GM23338 (cell line): ENCODE measurements around the gene VWA5A. TPM values are rescaled to one million over a fixed set of nuclear protein-coding genes. Genes with fewer than 3 reads are reported as not detected.

Experiments used
- ATAC-seq: fragments of 200-7000 bp; cut with Tn5 transposase; 3 replicates; pipeline ENCODE4 v1.9.1; 2020
- DNase-seq: peaks from one replicate; pipeline ENCODE4 v3.0.0-alpha.2; 2015; ENCODE audit warnings: low spot score
- H2AFZ ChIP-seq: fragments of 200-600 bp; sonication (generic); 2 replicates; pipeline ENCODE4 v1.8.0; 2016; ENCODE audit warnings: antibody characterized with exemption, mild to moderate bottlenecking, moderate library complexity
- H3F3A ChIP-seq: fragments of 200-600 bp; sonication (generic); replicated peaks from 2 replicates; pipeline ENCODE4 v1.8.0; 2017; ENCODE audit warnings: antibody characterized with exemption, mixed run types, low read depth
- H3K27ac ChIP-seq: fragments of 200-600 bp; sonication (generic); 2 replicates; pipeline ENCODE4 v1.6.1; 2016; ENCODE audit warnings: low read depth
- H3K27me3 ChIP-seq: fragments of 200-600 bp; sonication (generic); 2 replicates; pipeline ENCODE4 v1.8.0; 2016; ENCODE audit warnings: mild to moderate bottlenecking, mixed run types, moderate library complexity; ENCODE audit not compliant: insufficient read depth
- H3K36me3 ChIP-seq: fragments of 200-600 bp; sonication (generic); 2 replicates; pipeline ENCODE4 v1.8.0; 2016; ENCODE audit warnings: mild to moderate bottlenecking; ENCODE audit not compliant: insufficient read depth
- H3K4me1 ChIP-seq: fragments of 200-600 bp; sonication (generic); 2 replicates; pipeline ENCODE4 v1.8.0; 2016; ENCODE audit warnings: mild to moderate bottlenecking, moderate library complexity; ENCODE audit not compliant: insufficient read depth
- H3K4me2 ChIP-seq: fragments of 200-600 bp; sonication (generic); 2 replicates; pipeline ENCODE4 v1.7.1; 2017; ENCODE audit warnings: mixed run types
- H3K4me3 ChIP-seq: fragments of 200-600 bp; sonication (generic); 2 replicates; pipeline ENCODE4 v1.6.1; 2016; ENCODE audit warnings: mixed run types
- H3K79me2 ChIP-seq: fragments of 200-600 bp; sonication (generic); replicated peaks from 2 replicates; pipeline ENCODE4 v1.8.0; 2017; ENCODE audit warnings: mild to moderate bottlenecking; ENCODE audit not compliant: insufficient read depth
- H3K9me2 ChIP-seq: fragments of 200-600 bp; sonication (generic); 2 replicates; pipeline ENCODE4 v1.8.0; 2017; ENCODE audit not compliant: insufficient read depth
- H4K20me1 ChIP-seq: fragments of 200-600 bp; sonication (generic); replicated peaks from 2 replicates; pipeline ENCODE4 v1.8.0; 2017; ENCODE audit warnings: mild to moderate bottlenecking; ENCODE audit not compliant: insufficient read depth
- H3K27ac Mint-ChIP-seq: 2 replicates; pipeline ENCODE4 v1.8.0; 2020; ENCODE audit warnings: inconsistent platforms, mild to moderate bottlenecking, moderate library complexity, mixed read lengths
- H3K27me3 Mint-ChIP-seq: 3 replicates; pipeline ENCODE4 v1.8.0; 2022; ENCODE audit warnings: low read depth, mild to moderate bottlenecking, moderate library complexity, mixed read lengths, inconsistent platforms; ENCODE audit not compliant: insufficient read depth, poor library complexity
- H3K36me3 Mint-ChIP-seq: 3 replicates; pipeline ENCODE4 v1.8.0; 2021; ENCODE audit warnings: low read depth, mild to moderate bottlenecking, inconsistent platforms, moderate library complexity, mixed read lengths
- H3K4me1 Mint-ChIP-seq: 3 replicates; pipeline ENCODE4 v1.8.0; 2020; ENCODE audit warnings: mild to moderate bottlenecking, inconsistent platforms, mixed read lengths
- H3K4me3 Mint-ChIP-seq: 3 replicates; pipeline ENCODE4 v1.8.0; 2021; ENCODE audit warnings: moderate library complexity, mild to moderate bottlenecking, inconsistent platforms, mixed read lengths
- H3K9me3 Mint-ChIP-seq: 3 replicates; pipeline ENCODE4 v1.8.0; 2020; ENCODE audit warnings: moderate library complexity, mild to moderate bottlenecking, inconsistent platforms, mixed read lengths
- CREB1 ChIP-seq: fragments of 250-450 bp; sonication (Bioruptor Pico); IDR thresholded peaks from 2 replicates; pipeline ENCODE4 v1.5.0; 2020; ENCODE audit warnings: low read depth, mild to moderate bottlenecking, moderate library complexity
- EZH2phosphoT487 ChIP-seq: fragments of 200-600 bp; sonication (generic); IDR thresholded peaks from one replicate; pipeline ENCODE4 v1.8.1; 2018; ENCODE audit warnings: antibody characterized with exemption; ENCODE audit not compliant: unreplicated experiment
- JUNB ChIP-seq: IDR thresholded peaks from one replicate; pipeline ENCODE4 v1.6.1; 2016; ENCODE audit warnings: antibody characterized with exemption; ENCODE audit not compliant: unreplicated experiment
- NANOG ChIP-seq: IDR thresholded peaks from 2 replicates; pipeline ENCODE4 v1.6.1; 2016; ENCODE audit warnings: antibody characterized with exemption, borderline replicate concordance
- POLR2AphosphoS5 ChIP-seq: IDR thresholded peaks from 2 replicates; pipeline ENCODE4 v1.6.1; 2016; ENCODE audit warnings: antibody characterized with exemption, low read depth
- STAT1 ChIP-seq: IDR thresholded peaks from one replicate; pipeline ENCODE4 v1.6.1; 2016; ENCODE audit warnings: antibody characterized with exemption; ENCODE audit not compliant: unreplicated experiment
- ZNF114 ChIP-seq: fragments of 250-450 bp; sonication (Bioruptor Pico); IDR thresholded peaks from 2 replicates; pipeline ENCODE4 v1.5.0; 2020; ENCODE audit warnings: mild to moderate bottlenecking, moderate library complexity
- ZNF331 ChIP-seq: fragments of 250-450 bp; sonication (Bioruptor Pico); IDR thresholded peaks from 2 replicates; pipeline ENCODE4 v1.5.0; 2020; ENCODE audit warnings: low read depth, mild to moderate bottlenecking, moderate library complexity
- polyA plus RNA-seq: library from polyadenylated mRNA; unstranded; fragments of >200 nt; fragmentation: Nextera tagmentation; extraction: Ambion mirVana; gene quantifications from 2 replicates; pipeline ENCODE4 v1.2.1, GENCODE V29; 2016
- total RNA-seq: library from RNA; depleted of rRNA; stranded (reverse); fragments of >200 nt; shearing (Covaris generic); gene quantifications from 2 replicates; pipeline ENCODE4 v1.2.3, GENCODE V29; 2014
- TF ChIP-seq, protein P1 (sequence below): IDR thresholded peaks from 2 replicates; pipeline ENCODE4 v1.6.1; 2016; ENCODE audit warnings: antibody characterized with exemption
- TF ChIP-seq, protein P2 (sequence below), 2 experiments: fragments of 200-600 bp in 1 of 2; sonication (generic) in 1 of 2; conservative IDR thresholded peaks; 2 replicates each; pipeline versions ENCODE4 v1.5.1 to v1.6.1; 2016 to 2017; ENCODE audit warnings: antibody characterized with exemption in 2 of 2, low read depth in 2 of 2, mild to moderate bottlenecking in 2 of 2, moderate library complexity in 1 of 2
- TF ChIP-seq, protein P3 (sequence below): fragments of 250-450 bp; sonication (Bioruptor Pico); IDR thresholded peaks from 2 replicates; pipeline ENCODE4 v1.5.0; 2020; ENCODE audit warnings: mild to moderate bottlenecking, moderate library complexity

VWA5A gene
- total and polyA plus RNA-seq, 2 experiments from 2014 or later = 10.0 to 13.5 TPM

DNA sequence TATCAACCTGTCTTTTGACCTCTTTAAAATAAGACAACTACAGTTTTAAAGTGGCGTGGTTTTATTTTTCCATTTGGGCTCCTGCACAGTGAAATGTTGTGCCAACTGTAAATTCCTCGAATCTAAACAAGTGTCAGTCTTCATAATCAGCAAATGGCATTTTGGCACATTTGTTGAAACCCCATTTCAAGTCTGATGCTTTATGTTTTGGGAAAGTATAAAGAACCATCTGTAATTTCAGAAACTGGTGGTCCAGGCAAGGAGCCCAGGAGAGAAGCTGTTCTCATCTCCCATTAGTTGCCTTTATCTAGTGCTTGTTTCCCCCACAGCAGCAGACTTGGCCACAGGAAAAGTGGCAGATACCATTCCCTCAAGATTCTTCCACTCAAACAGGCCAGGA is 32.7 kb downstream of the VWA5A start:
- H3K27me3 ChIP-seq = no peaks in the 10 kb centered on the region
- H3K4me2 ChIP-seq = no peak overlapping the region
- no peaks in the 10 kb centered on the region; the same call in 2 of the 3 replicates for H3K9me3 Mint-ChIP-seq
- H3K36me3 Mint-ChIP-seq = peaks cover 10% of the 10 kb centered on the region
- no peak overlapping the region for H3K4me3 Mint-ChIP-seq
- H4K20me1 ChIP-seq = no peaks in the 10 kb centered on the region
- no peaks in the 10 kb centered on the region for H3K36me3 ChIP-seq
- H3K4me3 ChIP-seq = no peak overlapping the region
- peaks cover 6% of the 10 kb centered on the region for H3K27me3 Mint-ChIP-seq
- H3F3A ChIP-seq = no peaks in the 10 kb centered on the region
- H2AFZ ChIP-seq = no peak overlapping the region
- TF ChIP-seq NANOG = no peak
- TF ChIP-seq, protein P1, sequence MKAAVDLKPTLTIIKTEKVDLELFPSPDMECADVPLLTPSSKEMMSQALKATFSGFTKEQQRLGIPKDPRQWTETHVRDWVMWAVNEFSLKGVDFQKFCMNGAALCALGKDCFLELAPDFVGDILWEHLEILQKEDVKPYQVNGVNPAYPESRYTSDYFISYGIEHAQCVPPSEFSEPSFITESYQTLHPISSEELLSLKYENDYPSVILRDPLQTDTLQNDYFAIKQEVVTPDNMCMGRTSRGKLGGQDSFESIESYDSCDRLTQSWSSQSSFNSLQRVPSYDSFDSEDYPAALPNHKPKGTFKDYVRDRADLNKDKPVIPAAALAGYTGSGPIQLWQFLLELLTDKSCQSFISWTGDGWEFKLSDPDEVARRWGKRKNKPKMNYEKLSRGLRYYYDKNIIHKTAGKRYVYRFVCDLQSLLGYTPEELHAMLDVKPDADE = no peak
- TF ChIP-seq STAT1 = no peak
- no peak for TF ChIP-seq EZH2phosphoT487
- no peaks in the 10 kb centered on the region for H3K9me2 ChIP-seq
- ATAC-seq (no peak), DNase-seq (no peak)
- H3K79me2 ChIP-seq = no peaks in the 10 kb centered on the region
- no peak overlapping the region for H3K27ac ChIP-seq
- H3K4me1 ChIP-seq = no peaks in the 10 kb centered on the region; the same call in none of the 2 replicates
- H3K4me1 Mint-ChIP-seq = peaks cover 17% of the 10 kb centered on the region
- no peak overlapping the region; the same call in 1 of the 2 replicates for H3K27ac Mint-ChIP-seq

DNA sequence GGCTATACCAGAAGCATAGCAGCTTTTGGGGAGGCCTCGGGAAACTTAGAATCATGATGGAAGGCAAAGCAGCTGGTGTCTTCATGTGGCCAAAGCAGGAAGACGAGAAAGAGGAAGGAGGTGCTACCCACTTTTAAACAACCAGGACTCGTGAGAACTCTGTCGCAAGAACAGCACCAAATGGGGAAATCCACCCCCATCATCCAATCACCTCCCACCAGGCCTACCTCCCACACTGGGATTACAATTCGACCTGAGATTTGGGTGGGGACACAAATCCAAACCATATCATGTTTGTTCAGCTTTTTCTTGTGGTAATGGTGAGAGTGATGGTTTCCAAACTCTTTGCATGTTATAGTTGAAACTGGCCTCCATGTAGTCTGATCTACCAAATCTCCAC is 35.4 kb downstream of the VWA5A start:
- no peak for DNase-seq
- no peaks in the 10 kb centered on the region for H4K20me1 ChIP-seq
- H3K4me1 Mint-ChIP-seq = no peaks in the 10 kb centered on the region; the same call in 2 of the 3 replicates

More for the DNA sequence above, 35.4 kb downstream of the VWA5A start:
- Histone ChIP-seq H3K4me3 (no peak overlapping the region), H3K79me2 (no peaks in the 10 kb centered on the region), H3K4me1 (no peaks in the 10 kb centered on the region), H3K4me2 (no peak overlapping the region), H3K36me3 (no peaks in the 10 kb centered on the region), H3K27ac (no peak overlapping the region), H3K9me2 (no peaks in the 10 kb centered on the region), H2AFZ (no peak overlapping the region), H3F3A (no peaks in the 10 kb centered on the region), H3K27me3 (peaks cover 6% of the 10 kb centered on the region; the same call in 1 of the 2 replicates)
- TF ChIP-seq ZNF331 (CRISPR knock-in tag) (no peak), NANOG (no peak), EZH2phosphoT487 (no peak), STAT1 (no peak), ZNF114 (no peak), CREB1 (CRISPR knock-in tag) (no peak), JUNB (no peak), POLR2AphosphoS5 (no peak)
- TF ChIP-seq, protein P1 = no peak
- TF ChIP-seq, protein P2, sequence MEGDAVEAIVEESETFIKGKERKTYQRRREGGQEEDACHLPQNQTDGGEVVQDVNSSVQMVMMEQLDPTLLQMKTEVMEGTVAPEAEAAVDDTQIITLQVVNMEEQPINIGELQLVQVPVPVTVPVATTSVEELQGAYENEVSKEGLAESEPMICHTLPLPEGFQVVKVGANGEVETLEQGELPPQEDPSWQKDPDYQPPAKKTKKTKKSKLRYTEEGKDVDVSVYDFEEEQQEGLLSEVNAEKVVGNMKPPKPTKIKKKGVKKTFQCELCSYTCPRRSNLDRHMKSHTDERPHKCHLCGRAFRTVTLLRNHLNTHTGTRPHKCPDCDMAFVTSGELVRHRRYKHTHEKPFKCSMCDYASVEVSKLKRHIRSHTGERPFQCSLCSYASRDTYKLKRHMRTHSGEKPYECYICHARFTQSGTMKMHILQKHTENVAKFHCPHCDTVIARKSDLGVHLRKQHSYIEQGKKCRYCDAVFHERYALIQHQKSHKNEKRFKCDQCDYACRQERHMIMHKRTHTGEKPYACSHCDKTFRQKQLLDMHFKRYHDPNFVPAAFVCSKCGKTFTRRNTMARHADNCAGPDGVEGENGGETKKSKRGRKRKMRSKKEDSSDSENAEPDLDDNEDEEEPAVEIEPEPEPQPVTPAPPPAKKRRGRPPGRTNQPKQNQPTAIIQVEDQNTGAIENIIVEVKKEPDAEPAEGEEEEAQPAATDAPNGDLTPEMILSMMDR (conservative IDR thresholded peaks at IDR 0.05; ENCODE audit: low read depth in 2 of 2) = no peak
- TF ChIP-seq, protein P3, sequence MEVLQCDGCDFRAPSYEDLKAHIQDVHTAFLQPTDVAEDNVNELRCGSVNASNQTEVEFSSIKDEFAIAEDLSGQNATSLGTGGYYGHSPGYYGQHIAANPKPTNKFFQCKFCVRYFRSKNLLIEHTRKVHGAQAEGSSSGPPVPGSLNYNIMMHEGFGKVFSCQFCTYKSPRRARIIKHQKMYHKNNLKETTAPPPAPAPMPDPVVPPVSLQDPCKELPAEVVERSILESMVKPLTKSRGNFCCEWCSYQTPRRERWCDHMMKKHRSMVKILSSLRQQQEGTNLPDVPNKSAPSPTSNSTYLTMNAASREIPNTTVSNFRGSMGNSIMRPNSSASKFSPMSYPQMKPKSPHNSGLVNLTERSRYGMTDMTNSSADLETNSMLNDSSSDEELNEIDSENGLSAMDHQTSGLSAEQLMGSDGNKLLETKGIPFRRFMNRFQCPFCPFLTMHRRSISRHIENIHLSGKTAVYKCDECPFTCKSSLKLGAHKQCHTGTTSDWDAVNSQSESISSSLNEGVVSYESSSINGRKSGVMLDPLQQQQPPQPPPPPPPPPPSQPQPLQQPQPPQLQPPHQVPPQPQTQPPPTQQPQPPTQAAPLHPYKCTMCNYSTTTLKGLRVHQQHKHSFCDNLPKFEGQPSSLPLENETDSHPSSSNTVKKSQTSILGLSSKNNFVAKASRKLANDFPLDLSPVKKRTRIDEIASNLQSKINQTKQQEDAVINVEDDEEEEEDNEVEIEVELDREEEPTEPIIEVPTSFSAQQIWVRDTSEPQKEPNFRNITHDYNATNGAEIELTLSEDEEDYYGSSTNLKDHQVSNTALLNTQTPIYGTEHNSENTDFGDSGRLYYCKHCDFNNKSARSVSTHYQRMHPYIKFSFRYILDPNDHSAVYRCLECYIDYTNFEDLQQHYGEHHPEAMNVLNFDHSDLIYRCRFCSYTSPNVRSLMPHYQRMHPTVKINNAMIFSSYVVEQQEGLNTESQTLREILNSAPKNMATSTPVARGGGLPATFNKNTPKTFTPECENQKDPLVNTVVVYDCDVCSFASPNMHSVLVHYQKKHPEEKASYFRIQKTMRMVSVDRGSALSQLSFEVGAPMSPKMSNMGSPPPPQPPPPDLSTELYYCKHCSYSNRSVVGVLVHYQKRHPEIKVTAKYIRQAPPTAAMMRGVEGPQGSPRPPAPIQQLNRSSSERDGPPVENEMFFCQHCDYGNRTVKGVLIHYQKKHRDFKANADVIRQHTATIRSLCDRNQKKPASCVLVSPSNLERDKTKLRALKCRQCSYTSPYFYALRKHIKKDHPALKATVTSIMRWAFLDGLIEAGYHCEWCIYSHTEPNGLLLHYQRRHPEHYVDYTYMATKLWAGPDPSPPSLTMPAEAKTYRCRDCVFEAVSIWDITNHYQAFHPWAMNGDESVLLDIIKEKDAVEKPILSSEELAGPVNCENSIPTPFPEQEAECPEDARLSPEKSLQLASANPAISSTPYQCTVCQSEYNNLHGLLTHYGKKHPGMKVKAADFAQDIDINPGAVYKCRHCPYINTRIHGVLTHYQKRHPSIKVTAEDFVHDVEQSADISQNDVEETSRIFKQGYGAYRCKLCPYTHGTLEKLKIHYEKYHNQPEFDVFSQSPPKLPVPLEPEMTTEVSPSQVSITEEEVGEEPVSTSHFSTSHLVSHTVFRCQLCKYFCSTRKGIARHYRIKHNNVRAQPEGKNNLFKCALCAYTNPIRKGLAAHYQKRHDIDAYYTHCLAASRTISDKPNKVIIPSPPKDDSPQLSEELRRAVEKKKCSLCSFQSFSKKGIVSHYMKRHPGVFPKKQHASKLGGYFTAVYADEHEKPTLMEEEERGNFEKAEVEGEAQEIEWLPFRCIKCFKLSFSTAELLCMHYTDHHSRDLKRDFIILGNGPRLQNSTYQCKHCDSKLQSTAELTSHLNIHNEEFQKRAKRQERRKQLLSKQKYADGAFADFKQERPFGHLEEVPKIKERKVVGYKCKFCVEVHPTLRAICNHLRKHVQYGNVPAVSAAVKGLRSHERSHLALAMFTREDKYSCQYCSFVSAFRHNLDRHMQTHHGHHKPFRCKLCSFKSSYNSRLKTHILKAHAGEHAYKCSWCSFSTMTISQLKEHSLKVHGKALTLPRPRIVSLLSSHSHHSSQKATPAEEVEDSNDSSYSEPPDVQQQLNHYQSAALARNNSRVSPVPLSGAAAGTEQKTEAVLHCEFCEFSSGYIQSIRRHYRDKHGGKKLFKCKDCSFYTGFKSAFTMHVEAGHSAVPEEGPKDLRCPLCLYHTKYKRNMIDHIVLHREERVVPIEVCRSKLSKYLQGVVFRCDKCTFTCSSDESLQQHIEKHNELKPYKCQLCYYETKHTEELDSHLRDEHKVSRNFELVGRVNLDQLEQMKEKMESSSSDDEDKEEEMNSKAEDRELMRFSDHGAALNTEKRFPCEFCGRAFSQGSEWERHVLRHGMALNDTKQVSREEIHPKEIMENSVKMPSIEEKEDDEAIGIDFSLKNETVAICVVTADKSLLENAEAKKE (CRISPR knock-in tag) = no peak
- Mint-ChIP-seq H3K27me3 (no peaks in the 10 kb centered on the region), H3K36me3 (no peaks in the 10 kb centered on the region), H3K9me3 (no peaks in the 10 kb centered on the region; the same call in 2 of the 3 replicates), H3K27ac (no peak overlapping the region), H3K4me3 (no peak overlapping the region)
- ATAC-seq = no peak
